A549 treated with Hydrocortisone at 1 μM for 4 hours (cell line): ENCODE measurements around the gene GPER1. TPM values are rescaled to one million over a fixed set of nuclear protein-coding genes. Genes with fewer than 3 reads are reported as not detected.

Experiments
- total RNA-seq: library from RNA; stranded (reverse); fragments of 200-300 nt; extraction: Qiagen RNA extraction; gene quantifications from 5 replicates; pipeline ENCODE4 v1.2.3, GENCODE V29; 2022

Gene GPER1
- total RNA-seq: 0.93 to 1.3 TPM (median 1.2 TPM) in 5 replicates

GRCh38 chr7:1087952-1088920 lies at the start of gene GPER1:
Gene GPER1 (plus strand): TSS chr7:1088113. CDS start chr7:1091729, 3,616 bp downstream.

GRCh38 chr7:1044189-1045068 lies 43.5 kb upstream of the GPER1 start, which contains the start of gene GPR146:
Gene GPR146 (plus strand): TSS chr7:1044546. CDS start chr7:1057516, 12,970 bp downstream.

Other genes with a start within 250 kb of the GPER1 start
- gene GET4, start 211.6 kb upstream of the GPER1 start, total RNA-seq: 40.9 to 67.1 TPM (median 57.1 TPM) in 5 replicates
- gene ADAP1, start 133.4 kb upstream of the GPER1 start, total RNA-seq: 3.0 to 4.5 TPM (median 4.0 TPM) in 5 replicates
- gene COX19, start 112.6 kb upstream of the GPER1 start, total RNA-seq: 5.0 to 6.2 TPM (median 6.0 TPM) in 5 replicates
- not detected in 5 replicates for gene CYP2W1, start 104.9 kb upstream of the GPER1 start, total RNA-seq
- gene GPR146, start 43.6 kb upstream of the GPER1 start, total RNA-seq: 1.5 to 2.3 TPM (median 1.8 TPM) in 5 replicates
- 49.5 to 56.1 TPM (median 52.2 TPM) in 5 replicates for gene ZFAND2A, start 72.1 kb downstream of the GPER1 start, total RNA-seq
- gene UNCX, start 144.8 kb downstream of the GPER1 start, total RNA-seq: 0.05 to 0.08 TPM (median 0.07 TPM) in 3 of 5 replicates, not detected in the others